GM12873 (cell line): Measurements from ENCODE around the gene FUT7.

Experiments used
- TF ChIP-seq, protein P1 (sequence below): IDR thresholded peaks from 2 replicates; pipeline ENCODE4 v1.5.1; 2012; ENCODE audit warnings: low read depth, mild to moderate bottlenecking, moderate library complexity, low read length, control low read depth; ENCODE audit not compliant: insufficient read depth; ENCODE audit errors: missing control alignments

The FUT7 gene

DNA sequence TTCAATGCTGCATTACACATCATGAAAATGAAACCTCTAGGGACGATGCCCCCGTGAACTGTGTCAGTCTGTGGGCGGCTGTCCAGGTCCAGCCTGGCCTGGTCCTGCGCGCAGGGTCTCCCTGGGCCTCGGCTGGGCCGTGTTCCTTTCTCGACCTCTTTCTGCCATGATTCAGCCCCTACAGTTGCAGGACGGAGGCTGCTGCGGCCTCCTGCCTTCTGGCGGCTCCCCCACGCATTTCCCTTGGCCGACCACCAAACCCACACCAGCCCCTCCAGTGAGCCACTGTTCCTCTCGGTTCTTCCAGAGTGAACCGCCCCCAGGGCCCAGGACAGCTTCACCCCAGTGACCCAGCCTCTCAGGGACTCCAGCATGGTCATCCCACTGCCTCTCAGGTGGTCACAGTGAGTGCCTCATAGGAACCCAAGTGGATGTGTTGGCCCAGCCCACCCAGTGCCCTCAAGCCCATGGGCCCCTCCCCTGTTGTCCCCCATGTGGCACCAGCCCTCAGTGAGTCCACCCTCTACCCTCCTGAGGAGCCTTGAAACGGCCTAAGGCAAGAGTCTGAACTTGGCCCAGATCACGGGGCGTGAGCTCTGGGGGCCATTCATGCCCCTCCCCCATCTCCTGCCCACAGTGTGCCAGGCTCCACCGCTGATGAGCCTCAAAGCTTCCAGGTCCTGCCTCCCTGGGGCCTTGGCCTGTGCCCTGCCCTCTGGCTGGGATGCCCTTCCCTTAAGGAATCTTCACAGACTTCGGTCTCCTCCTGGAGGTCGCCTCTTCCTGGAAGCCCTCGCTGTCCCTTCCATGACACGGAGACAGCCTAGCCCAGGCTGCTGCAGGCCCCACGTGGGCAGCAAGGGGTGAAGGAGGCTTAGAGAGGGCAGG, 25.5 kb downstream of the FUT7 start:
- TF ChIP-seq, protein P1, sequence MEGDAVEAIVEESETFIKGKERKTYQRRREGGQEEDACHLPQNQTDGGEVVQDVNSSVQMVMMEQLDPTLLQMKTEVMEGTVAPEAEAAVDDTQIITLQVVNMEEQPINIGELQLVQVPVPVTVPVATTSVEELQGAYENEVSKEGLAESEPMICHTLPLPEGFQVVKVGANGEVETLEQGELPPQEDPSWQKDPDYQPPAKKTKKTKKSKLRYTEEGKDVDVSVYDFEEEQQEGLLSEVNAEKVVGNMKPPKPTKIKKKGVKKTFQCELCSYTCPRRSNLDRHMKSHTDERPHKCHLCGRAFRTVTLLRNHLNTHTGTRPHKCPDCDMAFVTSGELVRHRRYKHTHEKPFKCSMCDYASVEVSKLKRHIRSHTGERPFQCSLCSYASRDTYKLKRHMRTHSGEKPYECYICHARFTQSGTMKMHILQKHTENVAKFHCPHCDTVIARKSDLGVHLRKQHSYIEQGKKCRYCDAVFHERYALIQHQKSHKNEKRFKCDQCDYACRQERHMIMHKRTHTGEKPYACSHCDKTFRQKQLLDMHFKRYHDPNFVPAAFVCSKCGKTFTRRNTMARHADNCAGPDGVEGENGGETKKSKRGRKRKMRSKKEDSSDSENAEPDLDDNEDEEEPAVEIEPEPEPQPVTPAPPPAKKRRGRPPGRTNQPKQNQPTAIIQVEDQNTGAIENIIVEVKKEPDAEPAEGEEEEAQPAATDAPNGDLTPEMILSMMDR = no peak

DNA sequence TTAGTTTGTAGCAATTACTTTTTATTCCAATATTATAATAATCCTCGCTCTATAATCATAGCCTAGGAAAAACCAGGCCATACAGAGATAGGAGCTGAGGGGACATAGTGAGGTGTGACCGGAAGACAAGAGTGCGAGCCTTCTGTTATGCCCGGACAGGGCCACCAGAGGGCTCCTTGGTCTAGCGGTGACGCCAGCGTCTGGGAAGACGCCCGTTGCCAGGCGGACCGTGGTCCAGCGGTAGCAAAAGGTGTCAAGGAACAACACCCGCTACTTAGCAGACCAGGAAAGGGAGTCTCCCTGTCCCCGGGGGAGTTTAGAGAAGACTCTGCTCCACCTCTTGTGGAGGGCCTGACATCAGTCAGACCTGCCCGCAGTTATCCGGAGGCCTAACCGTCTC, 27.6 kb downstream of the FUT7 start:
- TF ChIP-seq, protein P1 = peak; percentile 42

DNA sequence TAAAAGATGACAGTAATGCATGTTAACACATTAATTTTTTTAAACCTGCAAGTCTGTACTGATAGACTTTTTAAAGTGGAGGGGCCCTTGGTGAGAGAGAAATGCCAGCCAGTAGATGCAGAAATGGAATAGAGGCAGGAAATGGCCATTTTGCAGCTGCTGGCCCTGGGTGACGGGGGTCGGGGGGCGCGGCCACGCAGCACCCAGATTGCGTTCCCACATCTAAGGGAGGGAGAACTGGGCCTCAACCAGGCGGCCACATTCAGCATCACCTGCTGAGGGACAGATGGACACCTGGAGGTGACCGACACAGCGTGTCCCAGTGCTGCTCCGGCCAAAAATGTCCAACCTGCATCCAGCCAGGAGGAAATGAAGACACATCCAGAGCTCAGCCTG, 29.2 kb downstream of the FUT7 start:
- TF ChIP-seq, protein P1 = no peak

DNA sequence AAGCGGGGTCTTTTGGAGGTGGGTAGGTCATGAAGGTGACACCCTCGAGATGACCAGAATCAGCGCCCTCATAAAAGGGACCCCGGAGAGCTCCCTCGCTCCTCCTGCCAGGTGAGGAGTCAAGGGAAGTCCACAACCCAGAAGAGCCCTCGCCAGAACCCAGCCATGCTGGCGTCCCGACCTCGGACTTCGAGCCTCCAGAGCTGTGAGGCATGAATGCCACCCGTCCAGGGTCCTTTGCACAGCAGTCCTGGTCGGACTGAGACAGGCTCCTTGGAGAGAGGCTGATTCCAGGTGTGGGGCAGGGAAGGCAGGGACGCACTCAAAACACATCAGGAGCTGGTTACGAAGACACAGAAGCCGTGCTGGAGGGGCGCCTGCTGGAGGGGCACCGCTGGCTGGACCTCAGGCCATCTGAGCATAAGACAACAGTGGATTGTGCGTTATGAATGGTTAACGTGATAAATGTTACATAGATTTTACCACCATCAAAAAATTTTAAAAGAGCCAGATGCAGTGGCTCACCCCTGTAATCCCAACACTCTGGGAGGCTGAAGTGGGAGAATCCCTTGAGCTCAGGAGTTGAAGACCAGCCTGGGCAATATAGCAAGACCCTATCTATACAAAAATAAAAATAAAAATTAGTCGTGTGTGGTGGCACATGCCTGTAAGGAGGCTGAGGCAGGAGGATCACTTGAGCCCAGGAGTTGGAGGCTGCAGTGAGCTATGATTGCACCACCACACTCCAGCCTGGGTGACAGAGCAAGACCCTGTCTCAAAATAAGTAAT, 29.8 kb downstream of the FUT7 start:
- TF ChIP-seq, protein P1 = no peak

DNA sequence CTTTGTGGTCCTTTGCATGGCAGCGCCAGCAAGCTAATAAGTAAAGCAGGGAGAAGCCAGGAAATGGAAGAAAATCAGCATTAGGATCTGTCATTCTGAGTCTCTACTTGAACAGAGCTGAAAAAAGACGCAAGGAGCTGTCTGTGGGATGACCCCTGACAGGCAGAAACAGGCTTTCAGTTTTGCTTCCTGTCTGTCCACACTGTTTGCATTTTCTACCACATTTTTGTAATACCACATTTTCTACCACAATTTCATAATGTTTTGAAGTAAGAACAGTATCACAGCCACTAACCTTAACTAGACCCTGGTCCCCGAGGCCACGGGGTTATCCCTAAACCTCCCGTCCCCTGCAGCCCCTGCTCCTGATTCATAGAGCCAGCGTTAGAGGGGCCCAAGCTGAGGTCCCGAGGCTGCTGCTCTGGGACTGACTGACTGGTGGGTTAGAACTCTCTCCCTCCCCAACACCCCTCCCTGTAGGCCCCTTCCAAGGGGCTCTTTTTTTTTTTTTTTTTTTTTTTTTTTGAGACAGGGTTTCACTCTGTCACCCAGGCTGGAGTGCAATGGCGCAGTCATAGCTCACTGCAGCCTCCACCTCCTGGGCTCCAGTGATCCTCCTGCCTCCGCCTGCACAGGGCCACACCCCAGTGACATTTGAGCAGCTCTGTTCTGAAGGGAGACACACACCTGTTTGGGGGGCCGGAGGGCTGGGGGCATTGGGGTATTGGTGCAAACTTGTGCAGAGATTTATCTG, 31.5 kb downstream of the FUT7 start:
- TF ChIP-seq, protein P1 = no peak

DNA sequence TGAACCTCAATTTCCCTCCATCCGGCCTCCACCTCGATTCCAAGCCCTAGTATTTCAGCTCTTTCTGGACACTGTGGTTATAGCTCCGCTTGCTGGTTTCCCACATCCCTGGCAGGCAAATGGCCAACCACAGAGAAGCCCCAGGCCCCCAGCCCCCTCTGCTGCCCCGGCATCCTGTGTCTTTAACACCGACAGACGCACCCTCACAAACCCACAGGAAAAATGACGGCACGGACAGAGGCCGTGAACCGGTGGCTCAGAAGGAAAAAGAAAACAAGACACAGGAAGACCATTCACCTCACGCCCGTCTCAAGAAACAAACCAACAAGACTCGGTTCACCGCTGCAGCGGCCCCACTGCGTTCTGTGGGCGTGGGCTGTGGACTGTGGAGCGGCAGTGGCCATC, 34.1 kb downstream of the FUT7 start:
- TF ChIP-seq, protein P1 = no peak
